A549 treated with dexamethasone at 1 μM for 4 hours (cell line): ENCODE data around the gene VCX3A. TPM values are rescaled to one million over a fixed set of nuclear protein-coding genes. Genes with fewer than 3 reads are reported as not detected.

Source experiments
- total RNA-seq: library from RNA; stranded (reverse); fragments of 200-300 nt; extraction: Qiagen RNA extraction; gene quantifications from 5 replicates; pipeline ENCODE4 v1.2.3, GENCODE V29; 2022

Gene VCX3A
- not detected in 5 replicates for total RNA-seq

DNA sequence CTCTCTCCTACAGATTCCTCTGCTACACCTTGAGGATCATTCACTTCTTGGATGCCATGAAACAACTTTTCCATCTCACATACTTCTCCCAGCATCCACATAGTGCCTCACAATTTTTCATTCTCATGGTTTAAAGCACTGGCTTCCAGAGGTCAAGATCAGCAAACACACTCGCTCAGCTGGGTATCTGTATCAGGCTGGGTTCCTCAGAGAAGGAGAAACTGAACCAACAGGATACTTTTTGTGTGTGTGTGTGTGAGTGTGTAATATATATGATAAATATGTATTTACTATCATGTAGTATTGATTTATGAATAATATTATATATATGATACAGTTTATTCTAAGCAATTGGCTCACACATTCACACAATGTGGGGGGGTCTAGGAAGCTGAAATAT lies at the start of gene VCX3A:
Gene VCX3A, minus strand, starts transcription at position 101 of the 400 bp plus-strand sequence. CDS start 621 bp downstream, outside the sequence.

